ENCODE data around the gene HINT2. TPM values are rescaled to one million over a fixed set of nuclear protein-coding genes. Genes with fewer than 3 reads are reported as not detected.

The HINT2 gene
- total RNA-seq (ENCODE audit: low replicate concordance) = 41.7 and 51.1 TPM in 2 replicates
- long read RNA-seq, partial matches to known transcripts = 2 of 6 reads
- long read RNA-seq, other reads (novel, unspliced or antisense) = 0 of 6 reads

DNA sequence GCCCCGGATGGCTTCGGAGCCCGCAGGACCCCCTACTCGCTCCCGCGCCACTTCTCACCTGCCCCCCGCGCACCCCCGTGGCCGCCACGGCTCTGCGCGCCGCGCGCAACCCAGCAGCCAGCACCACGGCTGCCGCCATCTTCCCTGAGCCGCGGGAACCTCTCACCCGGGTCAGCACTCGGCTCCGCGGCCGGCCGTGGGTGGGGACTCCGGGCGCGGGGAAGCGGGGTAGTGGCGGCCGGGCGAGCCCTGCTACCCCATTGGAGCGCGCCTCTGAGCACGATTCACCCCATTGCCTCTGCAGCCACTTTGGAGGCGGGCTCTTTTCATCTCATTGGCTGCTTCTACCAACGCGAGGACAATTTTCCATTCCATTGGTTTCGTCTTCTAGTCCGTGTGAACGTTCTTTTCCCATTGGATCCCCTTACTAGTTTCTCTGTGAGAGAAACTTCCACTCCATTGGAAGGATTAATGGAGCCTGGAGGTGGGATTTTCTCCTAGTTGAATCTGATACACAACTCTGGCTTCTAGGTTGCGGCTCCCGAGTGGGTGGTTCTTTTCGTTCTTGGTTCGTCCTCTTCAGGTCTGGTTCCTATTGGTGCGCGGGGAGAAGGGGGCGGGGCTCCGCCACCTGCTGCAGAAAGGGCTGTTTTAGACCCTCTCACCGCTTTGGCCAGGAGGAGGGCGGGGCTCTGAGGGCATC, at the start of gene HINT2:
HINT2 (minus strand) TSS at position 202 of the 703 bp plus-strand sequence; CDS start at position 139, 63 bp downstream.
- Mint-ChIP-seq H3K4me3 (peak within 1 kb of the TSS; percentile 95), H3K9me3 (peaks cover 3% of the 10 kb centered on the region), H3K36me3 (no peaks in the 10 kb centered on the region), H3K27ac (peak within 1 kb of the TSS; percentile 98), H3K4me1 (ENCODE audit: unreplicated experiment) (peaks cover 31% of the 10 kb centered on the region), H3K27me3 (no peaks in the 10 kb centered on the region)
- TF ChIP-seq, protein P1, sequence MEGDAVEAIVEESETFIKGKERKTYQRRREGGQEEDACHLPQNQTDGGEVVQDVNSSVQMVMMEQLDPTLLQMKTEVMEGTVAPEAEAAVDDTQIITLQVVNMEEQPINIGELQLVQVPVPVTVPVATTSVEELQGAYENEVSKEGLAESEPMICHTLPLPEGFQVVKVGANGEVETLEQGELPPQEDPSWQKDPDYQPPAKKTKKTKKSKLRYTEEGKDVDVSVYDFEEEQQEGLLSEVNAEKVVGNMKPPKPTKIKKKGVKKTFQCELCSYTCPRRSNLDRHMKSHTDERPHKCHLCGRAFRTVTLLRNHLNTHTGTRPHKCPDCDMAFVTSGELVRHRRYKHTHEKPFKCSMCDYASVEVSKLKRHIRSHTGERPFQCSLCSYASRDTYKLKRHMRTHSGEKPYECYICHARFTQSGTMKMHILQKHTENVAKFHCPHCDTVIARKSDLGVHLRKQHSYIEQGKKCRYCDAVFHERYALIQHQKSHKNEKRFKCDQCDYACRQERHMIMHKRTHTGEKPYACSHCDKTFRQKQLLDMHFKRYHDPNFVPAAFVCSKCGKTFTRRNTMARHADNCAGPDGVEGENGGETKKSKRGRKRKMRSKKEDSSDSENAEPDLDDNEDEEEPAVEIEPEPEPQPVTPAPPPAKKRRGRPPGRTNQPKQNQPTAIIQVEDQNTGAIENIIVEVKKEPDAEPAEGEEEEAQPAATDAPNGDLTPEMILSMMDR (conservative IDR thresholded peaks at IDR 0.05) = no peak
- peak; percentile 95 for DNase-seq (ENCODE audit: extremely low spot score, unreplicated experiment)

DNA sequence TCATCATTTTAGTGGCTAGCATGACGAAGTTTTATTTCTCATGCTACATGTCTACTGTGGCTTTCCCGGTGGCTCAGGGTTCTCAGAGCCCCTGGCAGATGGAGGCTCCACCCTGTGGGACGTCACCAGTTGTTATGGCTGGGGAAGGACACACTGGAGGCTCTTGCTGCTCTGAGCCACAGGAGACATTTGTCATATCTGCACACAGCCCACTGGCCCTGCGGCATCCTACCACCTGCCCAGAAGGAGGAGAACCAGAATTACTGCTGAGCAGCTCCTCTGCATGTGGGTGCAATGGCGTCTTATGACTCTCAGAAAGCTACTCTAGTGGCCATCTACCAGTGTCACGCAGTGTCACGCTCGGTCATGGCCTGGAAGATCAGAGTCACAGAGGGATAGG, 48.7 kb upstream of the HINT2 start:
- H3K4me1 Mint-ChIP-seq (ENCODE audit: unreplicated experiment) = no peaks in the 10 kb centered on the region
- no peaks in the 10 kb centered on the region for H3K36me3 Mint-ChIP-seq
- H3K9me3 Mint-ChIP-seq = no peaks in the 10 kb centered on the region
- H3K27me3 Mint-ChIP-seq = peaks cover 40% of the 10 kb centered on the region
- DNase-seq (ENCODE audit: extremely low spot score, unreplicated experiment) = no peak
- TF ChIP-seq, protein P1 (conservative IDR thresholded peaks at IDR 0.05) = no peak
- H3K27ac Mint-ChIP-seq = no peak overlapping the region
- H3K4me3 Mint-ChIP-seq = no peak overlapping the region

DNA sequence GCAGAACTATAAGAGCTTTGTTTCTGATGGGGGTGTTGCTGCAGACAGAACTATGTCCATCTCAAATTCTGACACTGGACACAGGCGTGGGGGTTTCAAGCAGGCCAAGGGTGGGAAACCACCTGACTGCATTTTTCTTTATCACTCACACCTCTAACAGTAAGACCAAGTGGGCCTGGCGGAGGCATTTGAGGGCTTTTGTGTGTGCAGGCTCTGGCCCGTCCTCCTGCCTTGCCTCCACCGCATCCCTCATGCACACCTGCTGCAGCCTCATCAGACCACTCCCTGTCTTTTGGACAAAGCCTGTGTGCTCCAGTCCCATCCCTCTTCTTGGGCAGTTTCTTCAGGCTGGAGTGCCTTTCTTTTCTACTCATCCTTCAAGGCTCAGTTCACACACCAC, 47.5 kb upstream of the HINT2 start:
- TF ChIP-seq, protein P1 (conservative IDR thresholded peaks at IDR 0.05) = no peak
- no peaks in the 10 kb centered on the region for H3K36me3 Mint-ChIP-seq
- no peaks in the 10 kb centered on the region for H3K4me1 Mint-ChIP-seq (ENCODE audit: unreplicated experiment)
- H3K27ac Mint-ChIP-seq = no peak overlapping the region
- H3K9me3 Mint-ChIP-seq = no peaks in the 10 kb centered on the region
- no peak for DNase-seq (ENCODE audit: extremely low spot score, unreplicated experiment)
- no peak overlapping the region for H3K4me3 Mint-ChIP-seq
- peaks cover 40% of the 10 kb centered on the region for H3K27me3 Mint-ChIP-seq

DNA sequence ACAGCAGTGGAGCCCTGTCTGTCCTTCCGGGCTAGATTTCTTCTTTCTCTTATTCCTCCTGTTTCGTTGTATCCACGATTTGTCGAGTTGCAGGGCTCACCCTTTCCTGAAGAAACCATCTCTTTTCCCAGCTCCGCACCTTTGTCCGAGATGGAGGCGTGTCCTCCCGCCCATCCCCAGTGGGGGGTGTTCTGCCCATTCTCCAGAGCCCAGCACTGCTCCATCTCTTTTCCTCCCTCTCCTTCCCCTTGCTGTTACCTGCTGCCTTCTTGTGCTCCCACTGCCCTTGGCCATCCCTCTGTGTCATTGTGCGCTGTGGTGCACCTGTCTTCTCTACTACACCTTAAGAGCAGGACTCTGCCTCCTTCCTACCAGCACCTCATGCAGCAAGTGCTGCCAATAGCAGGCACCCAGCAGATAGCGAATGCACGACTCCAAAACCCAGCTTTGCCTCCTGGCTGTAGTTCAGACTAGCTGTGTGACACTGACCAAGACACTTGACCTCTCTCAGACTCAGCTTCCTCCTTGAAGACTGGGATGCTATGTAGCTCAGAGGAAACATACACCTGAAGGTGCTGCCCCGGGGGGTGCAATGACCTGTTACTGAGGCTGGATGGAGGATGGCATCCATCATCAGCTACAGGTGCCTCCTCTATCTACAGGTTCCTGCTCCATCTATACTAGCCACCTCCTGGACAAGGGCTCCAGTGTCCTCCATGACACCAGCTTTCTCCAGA, 46.5 kb upstream of the HINT2 start:
- H3K27ac Mint-ChIP-seq = no peak overlapping the region
- TF ChIP-seq, protein P1 (conservative IDR thresholded peaks at IDR 0.05) = no peak
- H3K9me3 Mint-ChIP-seq = no peaks in the 10 kb centered on the region
- no peak overlapping the region for H3K4me3 Mint-ChIP-seq
- no peaks in the 10 kb centered on the region for H3K36me3 Mint-ChIP-seq
- peak; percentile 54 for DNase-seq (ENCODE audit: extremely low spot score, unreplicated experiment)
- H3K27me3 Mint-ChIP-seq = peaks cover 40% of the 10 kb centered on the region
- no peaks in the 10 kb centered on the region for H3K4me1 Mint-ChIP-seq (ENCODE audit: unreplicated experiment)

DNA sequence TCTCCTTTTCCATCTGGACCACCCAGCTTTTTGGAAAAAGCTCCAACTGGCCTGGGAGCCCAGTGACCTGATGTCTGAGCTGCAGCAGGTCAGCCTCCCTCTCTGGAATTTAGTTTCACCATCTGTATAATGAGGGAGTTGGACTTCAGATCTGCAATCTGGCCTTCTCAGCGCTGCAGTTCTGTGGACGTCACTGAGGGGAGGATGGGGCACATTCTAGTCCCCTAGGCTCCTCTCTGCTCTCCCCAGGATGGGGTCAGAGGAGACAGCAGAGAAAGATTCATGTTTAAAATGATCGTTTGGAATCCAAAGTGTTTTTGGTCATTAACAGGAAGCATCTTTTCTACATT, 45.1 kb upstream of the HINT2 start:
- H3K27me3 Mint-ChIP-seq = peaks cover 40% of the 10 kb centered on the region
- H3K4me3 Mint-ChIP-seq = no peak overlapping the region
- H3K27ac Mint-ChIP-seq = no peak overlapping the region
- TF ChIP-seq, protein P1 (conservative IDR thresholded peaks at IDR 0.05) = no peak
- no peaks in the 10 kb centered on the region for H3K9me3 Mint-ChIP-seq
- no peaks in the 10 kb centered on the region for H3K4me1 Mint-ChIP-seq (ENCODE audit: unreplicated experiment)
- H3K36me3 Mint-ChIP-seq = no peaks in the 10 kb centered on the region
- no peak for DNase-seq (ENCODE audit: extremely low spot score, unreplicated experiment)

Measured in type B pancreatic cell (in vitro differentiated cells).